HepG2 (cell line): ENCODE results near the gene COA4.

Experiments used
- CREM ChIP-seq, 2 experiments: sonication (generic) in 1 of 2; formaldehyde crosslinking in 1 of 2; IDR thresholded peaks; 2 replicates each; pipeline versions ENCODE4 v1.4.0 to v1.6.1; 2016 to 2020; ENCODE audit warnings: antibody characterized with exemption in 1 of 2, mild to moderate bottlenecking in 1 of 2, missing genetic modification reagents in 1 of 2
- EP300 ChIP-seq, 3 experiments: sonication (generic) in 1 of 3; formaldehyde crosslinking in 1 of 3; IDR thresholded peaks; 2 replicates each; pipeline versions ENCODE4 v1.5.1 to v1.6.1; 2011 to 2020; ENCODE audit warnings: low read depth in 2 of 3, low read length in 2 of 3, borderline replicate concordance in 1 of 3, improper control_type of control experiment in 1 of 3, mild to moderate bottlenecking in 1 of 3, missing genetic modification reagents in 1 of 3, moderate library complexity in 1 of 3
- FOXA1 ChIP-seq, 2 experiments: fragments of 450-650 bp in 1 of 2; sonication (generic) in 1 of 2; formaldehyde crosslinking in 1 of 2; IDR thresholded peaks; 2 replicates each; pipeline versions ENCODE4 v1.4.0 to v1.6.1; 2016 to 2020; ENCODE audit warnings: missing genetic modification reagents in 1 of 2
- MAFK ChIP-seq, 2 experiments: IDR thresholded peaks in 1 of 2; conservative IDR thresholded peaks in 1 of 2; 2 replicates each; pipeline ENCODE4 v1.6.1; 2011; ENCODE audit warnings: improper control_type of control experiment in 2 of 2, low read length in 2 of 2
- SUZ12 ChIP-seq: fragments of 150-350 bp; IDR thresholded peaks from 2 replicates; pipeline ENCODE4 v1.6.1; 2014; ENCODE audit warnings: low read depth, low read length
- YY1 ChIP-seq: IDR thresholded peaks from 2 replicates; pipeline ENCODE4 v1.6.1; 2011; ENCODE audit warnings: low read length, low read depth, moderate library complexity, mild to moderate bottlenecking; ENCODE audit not compliant: insufficient read depth, insufficient replicate concordance

DNA sequence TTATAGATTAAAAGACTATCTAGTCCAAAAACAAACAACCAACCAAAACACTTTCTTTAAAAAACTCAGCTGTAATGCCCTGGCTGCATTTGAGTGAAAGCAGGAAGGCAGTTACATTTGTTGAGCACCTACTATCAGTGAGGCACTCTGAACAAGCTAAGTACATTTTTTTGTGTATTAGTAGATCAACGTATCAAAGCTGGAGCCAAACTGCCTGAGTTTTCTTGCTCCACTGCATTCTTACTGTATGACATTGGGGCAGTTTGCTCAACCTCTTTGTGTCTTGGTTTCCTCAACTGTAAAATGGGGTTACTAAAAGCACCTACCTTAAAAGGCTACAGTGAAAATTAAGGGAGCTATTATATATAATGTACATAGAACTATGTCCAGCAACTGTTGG is 22.0 kb downstream of the COA4 start:
- TF ChIP-seq CREM (IDR thresholded peaks at IDR 0.05) (no peak), CREM (CRISPR knock-in tag; IDR thresholded peaks at IDR 0.05) (no peak), EP300 (IDR thresholded peaks at IDR 0.05; ENCODE audit: low read depth in 2 of 2, low read length in 2 of 2) (no peak), EP300 (CRISPR knock-in tag; IDR thresholded peaks at IDR 0.05; ENCODE audit: borderline replicate concordance) (no peak), SUZ12 (no peak), YY1 (no peak), FOXA1 (IDR thresholded peaks at IDR 0.05) (no peak), FOXA1 (CRISPR knock-in tag; IDR thresholded peaks at IDR 0.05) (no peak), MAFK (conservative IDR thresholded peaks at IDR 0.05 in 1 of 2, IDR thresholded peaks at IDR 0.05 in 1 of 2; ENCODE audit: low read length in 2 of 2) (no peak)
